OCI-LY1 (cell line): ENCODE results near the gene SRI.

Source experiments
- H2AFZ ChIP-seq: fragments of 200-600 bp; sonication (generic), shearing (Covaris generic); 2 replicates; pipeline ENCODE4 v1.6.0; 2014; ENCODE audit warnings: antibody characterized with exemption, mild to moderate bottlenecking, low read length
- H3F3A ChIP-seq: fragments of 200-600 bp; sonication (generic), shearing (Covaris generic); 2 replicates; pipeline ENCODE4 v1.6.0; 2014; ENCODE audit warnings: mild to moderate bottlenecking, antibody characterized with exemption, low read length, moderate library complexity; ENCODE audit not compliant: insufficient read depth
- H3K27ac ChIP-seq: fragments of 200-600 bp; sonication (generic); 2 replicates; pipeline ENCODE4 v1.5.1; 2014; ENCODE audit warnings: low read length, mixed run types, mild to moderate bottlenecking, low read depth; ENCODE audit not compliant: poor library complexity, severe bottlenecking
- H3K27me3 ChIP-seq: fragments of 200-600 bp; sonication (generic); 2 replicates; pipeline ENCODE4 v1.6.0; 2014; ENCODE audit warnings: antibody characterized with exemption, mild to moderate bottlenecking, low read length, moderate library complexity; ENCODE audit not compliant: insufficient read depth
- H3K36me3 ChIP-seq: fragments of 200-600 bp; sonication (generic); 2 replicates; pipeline ENCODE4 v1.6.1; 2014; ENCODE audit warnings: mild to moderate bottlenecking, antibody characterized with exemption, low read length, moderate library complexity, mixed read lengths; ENCODE audit not compliant: insufficient read depth
- H3K4me1 ChIP-seq: fragments of 200-600 bp; sonication (generic); 2 replicates; pipeline ENCODE4 v1.5.1; 2014; ENCODE audit warnings: mild to moderate bottlenecking, low read length, moderate library complexity; ENCODE audit not compliant: insufficient read depth, severe bottlenecking
- H3K4me2 ChIP-seq: fragments of 200-600 bp; sonication (generic), shearing (Covaris generic); 2 replicates; pipeline ENCODE4 v1.6.1; 2014; ENCODE audit warnings: low read length
- H3K4me3 ChIP-seq: fragments of 200-600 bp; sonication (generic); 2 replicates; pipeline ENCODE4 v1.5.1; 2014; ENCODE audit warnings: low read length, low read depth, mild to moderate bottlenecking, mixed read lengths; ENCODE audit not compliant: poor library complexity, severe bottlenecking
- H3K79me2 ChIP-seq: fragments of 200-600 bp; shearing (Covaris generic); 2 replicates; pipeline ENCODE4 v1.6.1; 2016; ENCODE audit warnings: mixed run types, low read length, mixed read lengths; ENCODE audit not compliant: insufficient read depth
- H3K9ac ChIP-seq: fragments of 200-600 bp; sonication (generic), shearing (Covaris generic); 2 replicates; pipeline ENCODE4 v1.6.1; 2014; ENCODE audit warnings: mild to moderate bottlenecking, low read length, mixed read lengths
- H3K9me2 ChIP-seq: fragments of 200-600 bp; sonication (generic), shearing (Covaris generic); 2 replicates; pipeline ENCODE4 v1.6.1; 2014; ENCODE audit warnings: low read depth, mild to moderate bottlenecking, low read length, mixed read lengths
- H3K9me3 ChIP-seq: fragments of 200-600 bp; shearing (Covaris generic); 2 replicates; pipeline ENCODE4 v1.6.1; 2014; ENCODE audit warnings: low read length, mixed read lengths
- H4K20me1 ChIP-seq: fragments of 200-600 bp; sonication (generic), shearing (Covaris generic); 2 replicates; pipeline ENCODE4 v1.6.0; 2016; ENCODE audit warnings: mild to moderate bottlenecking, low read length; ENCODE audit not compliant: insufficient read depth
- CTCF ChIP-seq: fragments of 200-600 bp; sonication (generic), shearing (Covaris generic); IDR thresholded peaks from 2 replicates; pipeline ENCODE4 v1.5.1; 2017; ENCODE audit warnings: mild to moderate bottlenecking, antibody characterized with exemption, low read length, moderate library complexity, mixed read lengths
- EZH2 ChIP-seq: fragments of 200-600 bp; sonication (generic), shearing (Covaris generic); IDR thresholded peaks from 2 replicates; pipeline ENCODE4 v1.8.0; 2017; ENCODE audit warnings: borderline replicate concordance, mixed run types, mild to moderate bottlenecking, antibody characterized with exemption, low read length, moderate library complexity, mixed read lengths

SRI gene

DNA sequence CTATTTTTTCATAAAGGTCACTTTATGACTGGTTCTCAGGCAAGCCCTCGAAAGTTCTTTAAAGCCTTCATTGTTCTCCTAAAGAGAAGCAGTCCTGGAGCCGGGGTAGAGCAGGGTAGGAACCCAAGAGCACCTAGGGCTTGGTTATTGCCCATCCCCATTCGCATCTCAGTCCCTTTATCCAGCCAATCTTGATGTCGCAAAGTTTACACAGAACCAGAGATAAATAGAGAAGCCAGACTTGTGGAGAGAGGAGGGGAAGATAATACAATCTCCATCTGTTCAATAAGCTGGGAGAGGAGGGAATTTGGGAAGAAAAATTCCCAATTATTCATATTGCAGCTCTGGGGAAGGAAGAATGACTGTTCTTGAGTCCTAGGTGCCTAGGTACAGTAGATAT is 6.4 kb upstream of the SRI start:
- Histone ChIP-seq H3K4me1 (peaks cover under 1% of the 10 kb centered on the region), H3K36me3 (no peaks in the 10 kb centered on the region), H3K27me3 (no peaks in the 10 kb centered on the region), H3K27ac (no peak overlapping the region), H3K9me2 (no peaks in the 10 kb centered on the region), H3K79me2 (no peaks in the 10 kb centered on the region), H3K9me3 (no peaks in the 10 kb centered on the region), H3F3A (no peaks in the 10 kb centered on the region), H3K4me2 (no peak overlapping the region), H4K20me1 (no peaks in the 10 kb centered on the region), H3K9ac (no peak overlapping the region), H3K4me3 (no peak overlapping the region), H2AFZ (no peak overlapping the region)
- TF ChIP-seq CTCF (no peak), EZH2 (no peak)

GRCh38 chr7:88224601-88225275 is 4.9 kb upstream of the SRI start:
- Histone ChIP-seq H3K79me2 (no peaks in the 10 kb centered on the region), H3K27ac (no peak overlapping the region), H3K4me1 (peaks cover 11% of the 10 kb centered on the region), H4K20me1 (no peaks in the 10 kb centered on the region), H3K9me2 (no peaks in the 10 kb centered on the region), H3K36me3 (no peaks in the 10 kb centered on the region), H2AFZ (no peak overlapping the region), H3K9ac (no peak overlapping the region), H3K9me3 (no peaks in the 10 kb centered on the region), H3F3A (no peaks in the 10 kb centered on the region), H3K27me3 (no peaks in the 10 kb centered on the region), H3K4me2 (no peak overlapping the region), H3K4me3 (no peak overlapping the region)
- TF ChIP-seq EZH2: no peak
- TF ChIP-seq CTCF: no peak

DNA sequence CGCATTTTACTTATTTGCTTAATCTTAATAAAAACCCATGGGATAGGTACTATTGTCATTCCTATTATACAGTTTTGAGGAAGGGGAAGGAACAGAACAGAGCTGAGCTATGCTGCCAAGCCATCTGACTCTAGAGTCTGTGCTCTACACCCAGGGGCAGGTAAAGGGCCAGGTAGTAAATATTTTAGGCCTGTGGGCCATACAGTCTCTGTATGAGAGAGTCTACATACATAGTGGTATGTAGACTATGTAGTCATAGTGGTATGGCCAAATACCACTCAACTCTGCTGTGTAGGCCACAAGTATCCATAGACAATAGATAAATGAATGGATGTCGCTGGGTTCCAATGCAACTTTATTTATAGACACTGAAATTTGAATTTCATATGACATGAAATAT is 3.4 kb upstream of the SRI start:
- Histone ChIP-seq H3K27ac (no peak overlapping the region), H3K9ac (no peak overlapping the region), H3K9me2 (no peaks in the 10 kb centered on the region), H4K20me1 (no peaks in the 10 kb centered on the region), H2AFZ (no peak overlapping the region), H3K9me3 (no peaks in the 10 kb centered on the region), H3K4me2 (no peak overlapping the region), H3K79me2 (peaks cover 3% of the 10 kb centered on the region; the same call in 1 of the 2 replicates), H3K4me3 (no peak overlapping the region), H3K36me3 (no peaks in the 10 kb centered on the region), H3K27me3 (no peaks in the 10 kb centered on the region), H3F3A (no peaks in the 10 kb centered on the region), H3K4me1 (peaks cover 16% of the 10 kb centered on the region)
- TF ChIP-seq CTCF: no peak
- TF ChIP-seq EZH2: no peak
